HPDE6-E6E7 (cell line): ENCODE data around the gene IFIT1B.
"Not testable (repeated sequence)": the region's sequence is repeated elsewhere in the genome, so short reads cannot be mapped to it uniquely, and the experiment has no call there.

Experiments
- DNase-seq: peaks from one replicate; pipeline ENCODE4 v3.0.0; 2011; ENCODE audit warnings: missing footprints; ENCODE audit errors: extremely low spot score

The IFIT1B gene

GRCh38 chr10:89384474-89385340 is 6.9 kb downstream of the IFIT1B start:
- DNase-seq = no peak

- no peak for DNase-seq
These were observed 10.9 kb downstream of the IFIT1B start for GRCh38 chr10:89388806-89389205.

GRCh38 chr10:89389254-89389653 is 11.4 kb downstream of the IFIT1B start:
- DNase-seq = no peak

GRCh38 chr10:89390476-89391225 is 12.8 kb downstream of the IFIT1B start:
- DNase-seq = no peak

- not testable (repeated sequence) for DNase-seq
These were observed 13.3 kb downstream of the IFIT1B start for GRCh38 chr10:89391226-89391576.

GRCh38 chr10:89391907-89392756 is 14.3 kb downstream of the IFIT1B start, which contains the start of gene IFIT1:
Gene IFIT1 (plus strand): TSS chr10:89392623. CDS start chr10:89392713, 90 bp downstream.
- DNase-seq = peak; percentile 85

- DNase-seq = no peak
These were observed 15.1 kb downstream of the IFIT1B start for GRCh38 chr10:89392974-89393373.

- no peak for DNase-seq
These were observed 16.0 kb downstream of the IFIT1B start for GRCh38 chr10:89393898-89394297.

- no peak for DNase-seq
These were observed 17.3 kb downstream of the IFIT1B start for GRCh38 chr10:89395141-89395540.

GRCh38 chr10:89398003-89398749 is 20.3 kb downstream of the IFIT1B start:
- no peak for DNase-seq

- DNase-seq = no peak
These were observed 22.1 kb downstream of the IFIT1B start for GRCh38 chr10:89399956-89400355.

- no peak for DNase-seq
These were observed 25.2 kb downstream of the IFIT1B start for GRCh38 chr10:89403043-89403442.

GRCh38 chr10:89404104-89405047 is 26.5 kb downstream of the IFIT1B start:
- DNase-seq = no peak

GRCh38 chr10:89406178-89406577 is 28.3 kb downstream of the IFIT1B start:
- DNase-seq = not testable (repeated sequence)

- not testable (repeated sequence) for DNase-seq
These were observed 29.9 kb downstream of the IFIT1B start for GRCh38 chr10:89407792-89408191.

GRCh38 chr10:89409282-89409681 is 31.4 kb downstream of the IFIT1B start:
- not testable (repeated sequence) for DNase-seq

- not testable (repeated sequence) for DNase-seq
These were observed 32.7 kb downstream of the IFIT1B start for GRCh38 chr10:89410551-89410950.

GRCh38 chr10:89411135-89411534 is 33.3 kb downstream of the IFIT1B start:
- not testable (repeated sequence) for DNase-seq

GRCh38 chr10:89412276-89412675 is 34.4 kb downstream of the IFIT1B start:
- not testable (repeated sequence) for DNase-seq

GRCh38 chr10:89413398-89413912 is 35.6 kb downstream of the IFIT1B start:
- no peak for DNase-seq
